ENCODE results near the gene ATG5. TPM values are rescaled to one million over a fixed set of nuclear protein-coding genes. Genes with fewer than 3 reads are reported as not detected.
A peak's percentile ranks its signal among the peaks of the same experiment; 100 is the strongest.

Gene ATG5
- total RNA-seq, 1 donor from 2014 or later, result 19.9 TPM

DNA sequence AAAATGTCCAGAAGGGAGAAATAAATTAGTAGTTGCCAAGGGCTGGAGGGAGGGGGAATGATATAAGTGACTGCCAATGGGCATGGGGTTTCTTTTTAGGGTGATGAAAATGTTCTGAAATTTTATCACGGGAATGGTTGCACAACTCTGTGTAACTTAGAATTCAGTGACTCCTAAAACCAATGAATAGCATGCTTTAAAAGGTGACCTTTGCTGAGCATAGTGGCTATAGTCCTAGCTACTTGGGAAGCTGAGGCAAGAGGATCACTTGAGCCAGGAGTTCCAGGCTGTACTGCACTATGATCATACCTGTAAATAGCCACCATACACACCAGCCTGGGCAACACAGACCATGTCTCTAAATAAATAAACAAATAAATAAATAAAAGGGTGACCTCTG, 109.0 kb downstream of the ATG5 start:
- no peak for ATAC-seq

GRCh38 chr6:106215608-106216007, 110.0 kb downstream of the ATG5 start:
- no peak for ATAC-seq

- no peak for ATAC-seq
Measured at GRCh38 chr6:106214531-106214930, 111.0 kb downstream of the ATG5 start.

GRCh38 chr6:106213660-106214289, 111.8 kb downstream of the ATG5 start:
- no peak for ATAC-seq

DNA sequence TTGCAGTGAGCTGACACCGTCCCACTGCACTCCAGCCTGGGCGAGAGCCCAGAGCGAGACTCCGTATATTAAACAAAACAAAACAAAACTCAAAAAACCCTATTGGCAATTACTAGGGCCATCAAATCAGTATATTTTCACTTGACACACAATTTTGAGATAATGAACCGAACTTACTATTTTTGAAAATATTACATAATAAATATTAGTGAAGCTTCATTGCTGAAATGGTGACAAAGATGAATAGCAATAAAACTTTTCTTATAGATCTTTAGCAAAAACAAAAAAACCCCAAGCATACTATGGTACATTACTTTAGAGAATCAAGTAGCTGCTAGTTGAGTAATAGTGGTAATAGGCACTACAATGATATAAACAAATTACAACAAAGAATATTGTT, 113.0 kb downstream of the ATG5 start:
- no peak for ATAC-seq

GRCh38 chr6:106206905-106207304, 118.7 kb downstream of the ATG5 start:
- no peak for ATAC-seq

GRCh38 chr6:106204961-106205360, 120.6 kb downstream of the ATG5 start:
- ATAC-seq, result peak; percentile 46

- ATAC-seq, result no peak
Measured at GRCh38 chr6:106199998-106200397, 125.6 kb downstream of the ATG5 start.

GRCh38 chr6:106199331-106199730, 126.2 kb downstream of the ATG5 start:
- no peak for ATAC-seq

DNA sequence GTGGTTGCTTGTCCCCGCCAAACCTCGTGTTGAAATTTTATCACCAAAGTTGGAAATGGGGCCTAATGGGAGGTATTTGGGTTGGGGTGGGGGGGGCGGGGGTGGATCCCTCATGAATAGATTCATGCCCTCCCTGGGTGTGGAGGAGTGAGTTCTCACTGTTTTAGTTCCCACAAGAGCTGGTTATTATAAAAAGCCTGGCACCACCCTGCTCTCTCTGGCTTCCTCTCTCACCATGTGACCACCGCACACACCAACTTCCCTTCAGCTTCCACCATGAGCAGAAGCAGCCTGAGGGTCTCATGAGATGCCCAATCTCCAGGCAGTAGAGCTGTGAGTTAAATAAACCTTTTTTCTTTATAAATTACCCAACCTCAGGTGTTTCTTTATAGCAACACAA, 128.1 kb downstream of the ATG5 start:
- no peak for ATAC-seq

- ATAC-seq, result peak; percentile 96
Measured at GRCh38 chr6:106194949-106195921, 130.3 kb downstream of the ATG5 start.

DNA sequence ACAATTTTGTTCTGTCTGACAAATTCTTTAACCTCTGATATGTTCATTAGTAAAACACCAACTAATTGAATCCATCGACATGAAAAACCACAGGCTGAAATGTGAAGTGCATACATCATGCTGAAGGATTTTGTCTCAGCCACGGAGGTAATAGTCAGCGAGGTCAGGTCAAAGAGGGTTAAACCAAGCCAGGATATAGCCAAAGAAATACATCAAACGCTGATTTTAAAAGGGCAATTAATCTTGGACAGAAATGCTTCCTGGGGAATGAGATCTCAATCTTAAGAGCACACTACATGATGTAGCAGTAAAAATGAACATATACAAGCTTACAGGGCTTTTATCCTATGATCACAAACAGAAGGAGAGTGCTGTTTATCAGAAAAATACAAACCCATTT, 132.7 kb downstream of the ATG5 start:
- ATAC-seq, result no peak

DNA sequence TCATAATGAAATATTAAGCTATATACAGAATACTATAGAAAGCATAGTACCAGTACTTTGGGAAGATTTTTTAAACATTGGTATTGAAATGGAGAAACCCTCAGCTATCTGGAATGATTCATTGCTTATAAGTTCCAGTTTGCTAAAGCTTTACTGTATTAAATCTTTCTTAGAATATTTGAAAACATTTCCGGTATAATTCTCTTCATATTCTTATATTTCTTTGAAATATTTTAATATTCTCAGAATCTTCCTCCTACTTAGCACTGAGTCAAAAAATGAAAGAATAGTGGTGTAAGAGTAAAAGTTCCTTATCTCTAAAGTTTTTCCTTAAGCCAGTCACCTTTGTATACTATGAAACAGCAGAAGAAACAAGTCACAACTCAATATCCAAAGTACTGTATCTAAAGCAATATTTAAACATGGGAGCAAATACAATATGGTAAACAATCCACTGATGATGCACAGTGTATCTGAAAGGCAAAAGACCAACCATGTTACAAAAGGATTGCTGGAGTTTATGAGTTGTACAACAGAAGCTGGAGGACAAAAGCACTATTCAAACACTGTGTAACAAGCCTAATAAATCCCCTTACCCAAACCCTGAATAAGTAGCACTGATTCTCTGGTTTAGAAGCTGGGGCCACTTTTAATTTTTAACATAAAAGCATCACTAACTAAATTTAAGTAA, 137.3 kb downstream of the ATG5 start:
- ATAC-seq, result no peak

DNA sequence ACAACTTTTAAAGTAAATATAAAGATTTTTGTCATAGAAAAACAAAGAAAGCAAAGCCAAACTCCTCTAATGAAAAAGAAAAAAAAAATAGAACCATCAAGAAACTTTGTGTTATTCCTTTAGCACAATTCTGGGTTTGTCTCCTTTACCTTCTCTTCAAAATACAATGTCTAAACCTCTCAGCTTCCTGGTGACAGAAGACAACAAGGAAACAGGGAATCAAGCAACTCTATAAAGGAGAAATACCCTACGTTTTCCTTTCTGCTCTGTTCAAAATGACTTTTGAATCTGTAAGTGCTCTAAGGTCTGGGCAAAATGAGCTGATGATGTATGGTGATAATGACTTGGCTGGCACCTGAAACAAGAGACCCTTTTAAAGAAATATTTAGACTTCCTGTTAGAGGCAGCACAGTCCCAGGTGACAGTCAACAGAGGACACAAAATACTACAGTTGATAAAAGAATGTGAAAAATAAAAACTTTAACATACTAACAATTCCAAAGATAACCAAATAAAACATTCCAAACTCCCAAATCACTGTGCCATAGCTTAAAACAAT, 138.1 kb downstream of the ATG5 start:
- no peak for ATAC-seq

DNA sequence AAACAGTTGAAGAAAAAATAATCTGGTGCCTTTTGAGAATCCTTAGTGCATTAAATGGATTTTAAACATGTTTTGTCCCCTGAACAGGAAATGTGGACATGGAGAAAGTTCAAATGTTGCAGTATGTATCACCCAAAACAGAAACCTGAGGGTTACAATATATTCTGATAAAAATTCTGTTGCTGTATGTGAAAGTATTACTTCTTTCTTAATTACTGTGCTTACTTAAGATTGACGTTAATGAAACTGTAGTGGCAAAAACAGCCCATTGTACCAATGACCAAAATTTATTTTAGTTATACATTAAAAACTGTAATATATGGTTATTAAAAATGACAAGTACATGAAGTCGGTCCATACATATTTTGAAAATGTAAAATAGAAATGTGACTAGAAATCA, 138.8 kb downstream of the ATG5 start:
- ATAC-seq, result no peak

- ATAC-seq, result no peak
Measured at GRCh38 chr6:106186172-106186571, 139.4 kb downstream of the ATG5 start.

- ATAC-seq, result no peak
Measured at GRCh38 chr6:106185615-106186014, 139.9 kb downstream of the ATG5 start.

DNA sequence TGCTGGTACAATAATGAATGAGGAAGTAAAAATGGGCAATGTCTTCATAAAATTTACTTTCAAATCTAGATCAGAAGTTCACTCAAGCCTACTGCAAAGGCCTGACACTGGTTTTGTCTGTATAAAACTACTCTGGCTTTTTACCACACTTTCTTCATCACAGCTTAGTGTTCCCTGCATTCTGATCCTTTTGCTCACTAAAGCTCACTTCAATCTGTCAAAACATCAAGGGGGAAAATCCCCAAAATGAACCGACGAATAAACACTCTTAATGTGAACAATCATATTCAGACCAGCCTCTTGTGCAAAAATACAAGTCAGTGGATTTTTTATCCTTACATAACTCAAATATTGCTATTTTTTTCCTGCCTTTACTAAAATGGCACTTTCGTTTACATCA, 140.9 kb downstream of the ATG5 start:
- ATAC-seq, result peak; percentile 58

DNA sequence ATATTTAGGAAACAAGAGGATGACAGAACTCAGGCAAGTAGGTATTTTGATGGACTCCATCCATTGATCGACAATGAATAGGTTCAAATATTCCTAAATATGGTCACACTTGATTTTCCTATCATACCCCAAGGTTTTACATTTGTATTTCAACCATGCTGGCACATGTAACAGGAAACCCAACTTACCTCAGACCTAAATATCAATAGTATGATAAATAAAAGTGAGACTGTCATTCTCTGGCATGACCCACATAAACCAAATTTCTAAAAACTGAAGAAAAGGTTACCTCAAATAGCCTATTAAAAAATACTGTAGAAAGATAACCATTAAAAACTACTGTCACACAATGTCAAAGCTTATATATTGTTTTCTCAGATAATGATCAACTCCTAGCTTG, 142.1 kb downstream of the ATG5 start:
- ATAC-seq, result no peak

DNA sequence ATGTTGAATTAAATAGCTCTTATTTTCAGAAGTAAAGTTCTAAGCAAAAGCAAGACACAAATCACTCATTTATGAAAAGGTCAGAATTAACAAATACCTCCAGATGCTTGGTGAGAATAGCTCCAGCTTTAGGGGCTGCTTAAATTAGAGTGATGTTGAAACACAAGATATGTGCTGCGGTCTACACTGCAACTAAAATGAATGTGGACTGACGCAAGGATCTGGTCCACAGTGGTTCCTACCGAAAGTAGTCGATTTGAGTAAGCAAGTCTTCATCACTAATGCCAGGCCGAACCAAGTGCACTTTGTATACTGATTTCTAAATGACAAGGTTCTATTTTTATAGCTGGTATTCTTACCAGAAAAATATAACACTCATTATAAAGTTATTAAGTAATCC, 143.1 kb downstream of the ATG5 start:
- ATAC-seq, result no peak

DNA sequence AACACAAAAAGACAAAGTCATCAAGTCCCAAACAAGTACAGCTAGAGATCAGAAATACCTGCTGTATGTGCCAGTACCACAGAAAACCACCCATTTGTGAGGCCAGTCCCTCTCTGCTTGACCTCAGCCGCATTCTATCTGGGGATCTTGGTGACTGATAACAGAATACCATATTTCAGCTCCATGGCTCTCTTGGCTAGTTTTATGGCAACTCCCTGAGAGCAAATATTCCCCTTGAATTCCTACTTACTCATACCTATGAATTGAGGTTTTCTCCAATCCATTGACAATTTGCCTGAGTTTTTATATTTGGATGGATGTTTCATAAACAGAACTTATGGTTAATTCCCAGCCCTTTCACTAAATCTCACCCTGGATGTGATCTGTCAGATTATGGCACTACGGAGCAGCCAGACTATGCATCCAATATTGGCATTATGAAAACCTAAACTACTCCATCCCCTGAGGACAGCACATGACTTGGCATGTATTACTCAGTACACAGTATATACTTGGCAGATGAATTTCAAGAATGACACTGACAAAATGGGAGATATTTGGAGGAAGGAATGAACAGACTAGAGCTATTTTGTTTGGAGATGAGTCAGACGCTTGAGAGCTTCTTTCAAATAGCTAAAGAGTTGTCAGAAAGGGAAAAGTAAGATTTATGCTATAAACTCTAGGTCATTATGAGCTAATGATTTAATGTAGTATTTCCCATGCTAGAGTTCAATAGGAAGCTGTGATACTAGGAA, 143.7 kb downstream of the ATG5 start:
- peak; percentile 76 for ATAC-seq

DNA sequence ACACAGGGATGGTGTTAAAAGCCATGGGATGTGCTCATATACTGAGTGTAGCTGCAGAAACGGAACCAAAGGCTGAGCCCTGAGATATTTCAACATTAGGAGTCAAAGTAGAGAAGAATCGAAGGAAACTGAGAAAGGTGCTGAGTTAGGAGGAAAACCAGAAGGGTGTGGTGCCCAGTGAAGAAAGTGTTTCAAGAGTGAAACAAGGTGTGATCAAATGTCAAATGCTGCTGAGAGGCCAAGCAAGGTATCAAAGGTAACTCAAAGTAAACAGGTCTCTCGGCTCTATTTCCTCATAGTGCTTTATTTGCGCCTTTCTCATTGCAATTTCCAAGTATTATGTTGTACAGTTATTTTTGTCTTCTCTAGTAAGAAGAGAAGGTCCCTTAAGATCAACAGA, 145.4 kb downstream of the ATG5 start:
- ATAC-seq, result peak; percentile 81

Measured in esophagus mucosa (tissue), 1 donor.